Transverse colon (tissue), 4 donors: ENCODE data around the gene ZNF778.

Experiments
- CTCF ChIP-seq, 5 experiments: fragments of 200-600 bp in 3 of 5; fragments of 450-650 bp in 2 of 5; sonication (generic) in 3 of 5; IDR thresholded peaks; 1 replicate in 2 of 5; 2 replicates in 3 of 5; pipeline ENCODE4 v1.5.1; 2016 to 2017; ENCODE audit warnings: antibody characterized with exemption in 5 of 5, inconsistent platforms in 3 of 5, mild to moderate bottlenecking in 2 of 5, moderate library complexity in 1 of 5
- POLR2A ChIP-seq: fragments of 450-650 bp; IDR thresholded peaks from one replicate; pipeline ENCODE4 v1.6.1; 2016; ENCODE audit warnings: antibody characterized with exemption, mild to moderate bottlenecking, moderate library complexity
- POLR2AphosphoS5 ChIP-seq, 3 donors: sonication (generic); formaldehyde crosslinking; IDR thresholded peaks; one replicate each; pipeline ENCODE4 v1.6.1; 2016; ENCODE audit warnings: antibody characterized with exemption in 3 of 3

GRCh38 chr16:89230255-89230654 lies 12.8 kb downstream of the ZNF778 start:
- no peak for TF ChIP-seq POLR2AphosphoS5 (IDR thresholded peaks at IDR 0.05)
- TF ChIP-seq CTCF (IDR thresholded peaks at IDR 0.05), result no peak
- TF ChIP-seq POLR2A, result no peak
